K562 (cell line): ENCODE data around the gene GLIPR2. TPM values are rescaled to one million over a fixed set of nuclear protein-coding genes. Genes with fewer than 3 reads are reported as not detected.

Experiments used
- CHD2 ChIP-seq: IDR thresholded peaks from 2 replicates; pipeline ENCODE4 v1.6.1; 2011; ENCODE audit warnings: low read depth, low read length
- CHD7 ChIP-seq: fragments of 200-600 bp; sonication (generic); IDR thresholded peaks from one replicate; pipeline ENCODE4 v1.6.1; 2012; ENCODE audit warnings: mild to moderate bottlenecking, low read depth, low read length, inconsistent platforms
- HMG20B ChIP-seq: fragments of 250-450 bp; sonication (Bioruptor Pico); IDR thresholded peaks from 2 replicates; pipeline ENCODE4 v1.5.0; 2021; ENCODE audit warnings: mild to moderate bottlenecking
- JUND ChIP-seq, 2 experiments: IDR thresholded peaks; 2 replicates in 1 of 2; 3 replicates in 1 of 2; pipeline ENCODE4 v1.6.1; 2011; ENCODE audit warnings: borderline replicate concordance in 2 of 2, low read depth in 2 of 2, low read length in 2 of 2, improper control_type of control experiment in 1 of 2, missing biosample characterization in 1 of 2, missing genetic modification characterization in 1 of 2, missing genetic modification reagents in 1 of 2
- KLF10 ChIP-seq: fragments of 250-450 bp; sonication (Bioruptor Pico); IDR thresholded peaks from 2 replicates; pipeline ENCODE4 v1.6.1; 2021; ENCODE audit warnings: matching md5 sums
- MLLT1 ChIP-seq, 2 experiments: fragments of 450-650 bp; IDR thresholded peaks; 2 replicates each; pipeline ENCODE4 v1.6.1; 2016
- polyA plus RNA-seq, 8 experiments: library from polyadenylated mRNA; depleted of rRNA in 4 of 8; stranded (reverse) in 5 of 8; unstranded in 3 of 8; fragments of >200 nt; fragmentation: Nextera tagmentation in 2 of 8; fragmentation: Illumina TruSeq in 1 of 8; extraction: Ambion mirVana in 2 of 8; extraction: Trizol in 1 of 8; gene quantifications; 2 replicates each; pipeline versions ENCODE4 v1.2.1 to v1.2.3, GENCODE V29; 2011 to 2014; ENCODE audit warnings: inconsistent platforms in 1 of 8, missing spikeins in 1 of 8
- total RNA-seq, 7 experiments: library from RNA; depleted of rRNA in 6 of 7; stranded (reverse); fragments of >200 nt in 6 of 7; fragmentation: Illumina TruSeq in 2 of 7; extraction: Trizol in 2 of 7; gene quantifications; 2 replicates each; pipeline versions ENCODE4 v1.2.1 to v1.2.3, GENCODE V29; 2011 to 2021; ENCODE audit warnings: low replicate concordance in 1 of 7
- TF ChIP-seq, protein P1 (sequence below): sonication (generic); formaldehyde crosslinking; IDR thresholded peaks from 2 replicates; pipeline ENCODE4 v1.8.0; 2023; ENCODE audit warnings: mild to moderate bottlenecking, missing genetic modification reagents

GLIPR2 gene
- total and polyA plus RNA-seq, 9 of the 15 experiments (the other 6 are each of a cell fraction or from before 2014, with no cell fraction given): 1.4 to 8.8 (median 2.9) TPM

DNA sequence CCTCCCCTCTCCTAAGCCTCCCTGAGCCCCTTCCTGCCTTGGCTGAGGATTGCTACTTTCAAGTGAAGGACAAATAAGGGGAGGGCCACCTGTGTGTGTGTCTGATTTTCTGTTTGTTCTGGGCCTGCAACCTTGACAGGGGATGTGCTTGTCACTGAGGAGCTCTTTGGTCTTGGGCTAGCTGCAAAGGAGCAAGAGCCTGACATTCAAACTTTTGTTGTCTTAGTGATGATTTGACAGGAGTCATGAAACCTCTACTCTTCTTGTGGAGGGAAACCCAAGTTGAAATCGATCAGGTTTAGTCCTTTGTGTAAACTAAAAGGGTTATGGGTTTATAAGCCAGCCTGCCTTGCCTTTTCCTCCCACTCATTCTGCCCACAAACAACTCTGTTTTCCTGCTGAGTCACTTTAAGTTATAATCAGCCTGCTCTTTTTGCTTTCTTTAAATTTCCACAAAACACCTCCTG lies 71.0 kb downstream of the GLIPR2 start (continued):
- no peak for TF ChIP-seq CHD7
- 0 out of 2 replicates have a peak, but pooled peaks have one; percentile 8 for TF ChIP-seq JUND (IDR thresholded peaks at IDR 0.05; ENCODE audit: borderline replicate concordance, low read depth, low read length)
- TF ChIP-seq JUND (tag; IDR thresholded peaks at IDR 0.05; ENCODE audit: borderline replicate concordance, low read depth, low read length): no peak
- TF ChIP-seq KLF10 (CRISPR knock-in tag): no peak
- no peak for TF ChIP-seq MLLT1 (IDR thresholded peaks at IDR 0.05)
- TF ChIP-seq, protein P1, sequence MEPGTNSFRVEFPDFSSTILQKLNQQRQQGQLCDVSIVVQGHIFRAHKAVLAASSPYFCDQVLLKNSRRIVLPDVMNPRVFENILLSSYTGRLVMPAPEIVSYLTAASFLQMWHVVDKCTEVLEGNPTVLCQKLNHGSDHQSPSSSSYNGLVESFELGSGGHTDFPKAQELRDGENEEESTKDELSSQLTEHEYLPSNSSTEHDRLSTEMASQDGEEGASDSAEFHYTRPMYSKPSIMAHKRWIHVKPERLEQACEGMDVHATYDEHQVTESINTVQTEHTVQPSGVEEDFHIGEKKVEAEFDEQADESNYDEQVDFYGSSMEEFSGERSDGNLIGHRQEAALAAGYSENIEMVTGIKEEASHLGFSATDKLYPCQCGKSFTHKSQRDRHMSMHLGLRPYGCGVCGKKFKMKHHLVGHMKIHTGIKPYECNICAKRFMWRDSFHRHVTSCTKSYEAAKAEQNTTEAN (CRISPR knock-in tag): no peak
- TF ChIP-seq CHD2: no peak
- no peak for TF ChIP-seq HMG20B
